Heart right ventricle (tissue), 16 donors: ENCODE data around the gene C6orf141. TPM values are rescaled to one million over a fixed set of nuclear protein-coding genes. Genes with fewer than 3 reads are reported as not detected.

Experiments used
- ATAC-seq, 8 donors: fragments of 200-7000 bp; cut with Tn5 transposase; one replicate each; pipeline ENCODE4 v1.9.1; 2020; ENCODE audit warnings: mild to moderate bottlenecking in 8 of 8, moderate library complexity in 8 of 8, moderate number of reproducible peaks in 1 of 8
- DNase-seq, 2 donors: peaks; one replicate each; pipeline ENCODE4 v3.0.0-alpha.2; 2020
- H3K27ac ChIP-seq, 10 donors: fragments of 200-600 bp; sonication (generic) in 2 of 10; one replicate each; pipeline versions ENCODE4 v1.5.0 to v1.8.0; 2020 to 2022; ENCODE audit warnings: mild to moderate bottlenecking in 3 of 10
- H3K27me3 ChIP-seq, 7 donors: fragments of 200-600 bp; one replicate each; pipeline ENCODE4 v1.8.0; 2021 to 2022; ENCODE audit warnings: mild to moderate bottlenecking in 2 of 7
- H3K36me3 ChIP-seq, 9 donors: fragments of 200-600 bp; sonication (generic) in 1 of 9; one replicate each; pipeline versions ENCODE4 v1.5.0 to v1.8.0; 2020 to 2022; ENCODE audit warnings: mild to moderate bottlenecking in 2 of 9
- H3K4me1 ChIP-seq, 9 donors: fragments of 200-600 bp; sonication (generic) in 1 of 9; one replicate each; pipeline versions ENCODE4 v1.5.0 to v1.8.0; 2020 to 2022; ENCODE audit warnings: mild to moderate bottlenecking in 4 of 9
- H3K4me3 ChIP-seq, 10 donors: fragments of 200-600 bp; sonication (generic) in 2 of 10; one replicate each; pipeline versions ENCODE4 v1.5.0 to v1.8.0; 2020 to 2022; ENCODE audit warnings: mild to moderate bottlenecking in 7 of 10, moderate library complexity in 2 of 10
- H3K9me3 ChIP-seq, 11 donors: fragments of 200-600 bp in 10 of 11; sonication (generic) in 2 of 11; one replicate each; pipeline versions ENCODE4 v1.5.0 to v1.8.0; 2013 to 2022; ENCODE audit warnings: mild to moderate bottlenecking in 2 of 11, control low read depth in 1 of 11, moderate library complexity in 1 of 11
- WGBS, 2 donors: extraction: QIAGEN DNeasy Blood & Tissue Kit; methylation state at CpG; one replicate each; pipeline ENCODE4 v1.1.7; 2013; ENCODE audit warnings: inconsistent platforms in 1 of 2; 5-methylcytosine and 5-hydroxymethylcytosine counted together
- intact Hi-C, 10 donors: fragments of 100-400 bp; cut with DNase I; formaldehyde crosslinking; loops; one replicate each; pipeline versions ENCODE4 v1.11.1 to v1.14.2; 2022
- polyA plus RNA-seq, 2 donors: library from polyadenylated mRNA; stranded (reverse); fragments of 200-250 nt; gene quantifications; one replicate each; pipeline ENCODE4 v1.2.3, GENCODE V29; 2013
- total RNA-seq, 10 donors: library from RNA; stranded (reverse); fragmentation: NEBNext Ultra II Directional in 3 of 10; extraction: Animal tissue kit (Norgen Biotek cat#: 25700) in 3 of 10; gene quantifications; one replicate each; pipeline versions ENCODE4 v1.2.1 to v1.2.4, GENCODE V29; 2021 to 2023
- TF ChIP-seq, protein P1 (sequence below), 9 donors: fragments of 200-600 bp; sonication (generic) in 2 of 9; IDR thresholded peaks; one replicate each; pipeline versions ENCODE4 v1.5.0 to v1.8.0; 2021 to 2022; ENCODE audit warnings: antibody characterized with exemption in 9 of 9, mild to moderate bottlenecking in 5 of 9, moderate library complexity in 1 of 9
- donor health status: Arrhythmogenic right ventricular cardiomyopathy.
- donor health status: ischemic (EF 13 %, LVEDD 7.1; RV severe dilation, severe dysfunction).
- donor health status: healthy with polysubstance abuse.
- donor health status: DM: no; HTN: yes; CAD: no.
- donor health status: DM: no; HTN: no; CAD: no.
- donor health status: ischemic (EF 25% LVEDD 6.9; RV normal size, moderate dysfunction).
- donor health status: ischemic (EF 25% LVEDD 5.7; RV mildly dilated, moderate dysfunction).
- donor health status: healthy.
- donor health status: DM: yes; HTN: yes; CAD: no.
- donor health status: Ischemic cardiomyopathy.
- donor health status: ischemic (EF 35%, LVEDD 5.7; RV mildly dilated, moderate dysfunction).
- donor health status: nonischemic (EF 11% LVEDD 7.7; RV severe dilation, severe dysfunction).
- donor health status: DM: yes; HTN: yes; CAD: no.
- donor health status: PGD.
- donor health status: ischemic (EF 29% LVEDD 5.4; RV normal size, mild dysfunction).
- donor health status: nonischemic (EF 23%, LVEDD 6.1; RV moderate dilation, normal function).

Gene C6orf141
- total and polyA plus RNA-seq, 12 donors = 0.16 to 1.5 (median 0.57) TPM; not detected in 5

DNA sequence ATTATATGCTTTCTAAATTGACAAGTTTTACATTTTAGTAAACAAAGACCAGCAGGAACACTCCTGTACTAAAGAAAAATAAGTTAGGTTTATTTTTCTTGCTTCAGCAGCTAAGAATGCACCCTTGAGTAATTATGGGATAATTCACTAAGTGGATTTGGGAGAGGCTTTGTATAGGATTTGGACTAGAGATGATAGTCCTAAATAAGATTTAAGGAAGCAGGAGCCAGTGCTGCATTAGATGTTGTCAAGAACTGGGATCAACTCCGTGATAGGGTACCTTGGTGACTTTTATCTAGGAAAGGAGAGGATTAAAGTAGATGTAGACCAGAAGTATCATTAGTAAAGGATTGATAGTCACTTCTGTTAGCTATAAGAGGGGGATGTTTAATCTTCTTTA, 4.1 kb upstream of the C6orf141 start:
- H3K36me3 ChIP-seq = no peaks in the 10 kb centered on the region
- no peak overlapping the region for H3K4me3 ChIP-seq
- peaks cover 0 to 28% (median 24%) of the 10 kb centered on the region in 7 donors for H3K27me3 ChIP-seq
- TF ChIP-seq, protein P1, sequence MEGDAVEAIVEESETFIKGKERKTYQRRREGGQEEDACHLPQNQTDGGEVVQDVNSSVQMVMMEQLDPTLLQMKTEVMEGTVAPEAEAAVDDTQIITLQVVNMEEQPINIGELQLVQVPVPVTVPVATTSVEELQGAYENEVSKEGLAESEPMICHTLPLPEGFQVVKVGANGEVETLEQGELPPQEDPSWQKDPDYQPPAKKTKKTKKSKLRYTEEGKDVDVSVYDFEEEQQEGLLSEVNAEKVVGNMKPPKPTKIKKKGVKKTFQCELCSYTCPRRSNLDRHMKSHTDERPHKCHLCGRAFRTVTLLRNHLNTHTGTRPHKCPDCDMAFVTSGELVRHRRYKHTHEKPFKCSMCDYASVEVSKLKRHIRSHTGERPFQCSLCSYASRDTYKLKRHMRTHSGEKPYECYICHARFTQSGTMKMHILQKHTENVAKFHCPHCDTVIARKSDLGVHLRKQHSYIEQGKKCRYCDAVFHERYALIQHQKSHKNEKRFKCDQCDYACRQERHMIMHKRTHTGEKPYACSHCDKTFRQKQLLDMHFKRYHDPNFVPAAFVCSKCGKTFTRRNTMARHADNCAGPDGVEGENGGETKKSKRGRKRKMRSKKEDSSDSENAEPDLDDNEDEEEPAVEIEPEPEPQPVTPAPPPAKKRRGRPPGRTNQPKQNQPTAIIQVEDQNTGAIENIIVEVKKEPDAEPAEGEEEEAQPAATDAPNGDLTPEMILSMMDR (IDR thresholded peaks at IDR 0.05) = no peak
- H3K4me1 ChIP-seq = peaks cover 0 to 18% (median 12%) of the 10 kb centered on the region in 9 donors
- no peak overlapping the region for H3K27ac ChIP-seq
- no peak for DNase-seq
- intact Hi-C loops = no loop called here
- 77 to 78% methylated on average over 1 of the region's 1 CpG for WGBS, 2 donors
- H3K9me3 ChIP-seq = no peaks in the 10 kb centered on the region
- ATAC-seq = no peak

DNA sequence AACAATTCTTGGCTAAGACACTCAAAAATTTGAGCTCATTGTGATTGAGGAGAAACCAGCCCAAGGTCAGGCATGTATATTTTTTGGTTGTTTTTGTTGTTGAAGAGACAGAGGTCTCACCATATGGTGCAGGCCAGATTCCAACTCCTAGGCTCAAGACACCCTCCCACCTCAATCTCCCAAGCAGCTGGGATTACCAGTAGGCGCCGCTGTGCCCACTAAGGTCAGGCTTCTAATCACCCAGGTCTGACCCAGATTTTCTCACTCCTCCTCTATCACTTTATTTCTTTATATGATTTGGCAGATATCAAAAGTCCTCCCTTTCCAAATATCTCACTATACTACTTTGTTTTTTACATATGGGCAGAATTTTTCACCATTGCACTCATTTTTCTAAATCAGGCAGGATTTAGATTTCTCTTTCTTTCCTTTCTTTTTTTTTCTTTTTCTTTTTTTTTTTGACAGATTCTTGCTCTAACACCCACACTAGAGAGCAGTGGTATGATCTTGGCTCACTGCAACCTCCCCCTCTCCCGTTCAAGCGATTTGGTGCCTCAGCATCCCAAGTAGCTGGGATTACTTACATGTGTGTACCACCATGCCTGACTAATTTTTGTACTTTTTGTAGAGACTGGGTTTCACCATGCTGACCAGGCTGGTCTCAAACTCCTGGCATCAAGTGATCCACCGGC, 1.7 kb upstream of the C6orf141 start:
- TF ChIP-seq, protein P1 (IDR thresholded peaks at IDR 0.05) = no peak
- Histone ChIP-seq H3K4me1 (peaks cover 0 to 24% (median 14%) of the 10 kb centered on the region in 9 donors), H3K27ac (no peak overlapping the region), H3K27me3 (peaks cover 0 to 50% (median 41%) of the 10 kb centered on the region in 7 donors), H3K4me3 (no peak overlapping the region), H3K36me3 (no peaks in the 10 kb centered on the region), H3K9me3 (no peaks in the 10 kb centered on the region)
- intact Hi-C loops = no loop called here
- DNase-seq (no peak), ATAC-seq (no peak)
- 75 to 78% methylated on average over 5 of the region's 5 CpGs for WGBS, 2 donors

DNA sequence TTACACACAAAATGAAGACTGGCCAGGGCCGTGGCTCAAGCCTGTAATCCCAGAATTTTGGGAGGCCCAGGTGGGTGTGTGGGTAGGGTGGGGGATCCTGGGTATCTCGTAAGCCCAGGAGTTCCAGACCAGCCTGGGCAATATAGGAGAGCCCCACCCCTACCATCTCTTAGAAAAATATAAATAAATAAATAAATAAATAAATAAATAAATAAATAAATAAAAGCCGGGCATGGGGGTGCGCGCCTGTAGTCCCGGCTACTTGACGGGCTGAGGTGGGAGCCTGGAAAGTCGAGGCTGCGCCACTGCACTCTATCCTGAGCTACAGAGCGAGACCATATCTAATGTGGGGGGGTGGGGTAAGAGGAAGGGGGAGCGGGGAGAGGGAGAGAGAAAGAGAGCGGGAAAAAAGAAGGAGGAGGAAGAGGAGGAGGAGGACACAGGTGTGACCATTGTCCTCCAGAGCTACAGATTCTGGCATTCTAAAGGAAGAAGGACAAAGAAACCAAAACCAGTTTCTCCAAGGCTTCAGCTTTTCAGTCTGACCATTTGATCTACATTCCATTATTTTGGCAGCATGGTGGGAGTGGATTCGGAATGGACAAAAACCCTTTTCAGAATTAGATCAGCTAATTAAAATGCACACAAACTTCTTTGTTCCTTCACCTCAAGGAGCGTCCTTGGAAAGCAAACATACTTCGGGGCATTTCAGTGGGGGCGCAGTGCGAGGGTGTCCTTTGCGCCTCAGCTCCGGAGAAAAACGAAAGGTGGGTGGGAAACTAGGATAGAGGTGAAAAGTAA, 577 bp upstream of the C6orf141 start:
- intact Hi-C loops = no loop called here
- no peak for ATAC-seq
- Histone ChIP-seq H3K27ac (no peak overlapping the region), H3K4me3 (peak overlapping the region in 9 of 10 donors; percentile 27 to 54 (median 51)), H3K9me3 (no peaks in the 10 kb centered on the region), H3K27me3 (peaks cover 0 to 50% (median 41%) of the 10 kb centered on the region in 7 donors), H3K4me1 (peaks cover 0 to 24% (median 14%) of the 10 kb centered on the region in 9 donors), H3K36me3 (no peaks in the 10 kb centered on the region)
- TF ChIP-seq, protein P1 (IDR thresholded peaks at IDR 0.05) = no peak
- 25 to 29% methylated on average over 19 of the region's 20 CpGs for WGBS, 2 donors
- no peak for DNase-seq

DNA sequence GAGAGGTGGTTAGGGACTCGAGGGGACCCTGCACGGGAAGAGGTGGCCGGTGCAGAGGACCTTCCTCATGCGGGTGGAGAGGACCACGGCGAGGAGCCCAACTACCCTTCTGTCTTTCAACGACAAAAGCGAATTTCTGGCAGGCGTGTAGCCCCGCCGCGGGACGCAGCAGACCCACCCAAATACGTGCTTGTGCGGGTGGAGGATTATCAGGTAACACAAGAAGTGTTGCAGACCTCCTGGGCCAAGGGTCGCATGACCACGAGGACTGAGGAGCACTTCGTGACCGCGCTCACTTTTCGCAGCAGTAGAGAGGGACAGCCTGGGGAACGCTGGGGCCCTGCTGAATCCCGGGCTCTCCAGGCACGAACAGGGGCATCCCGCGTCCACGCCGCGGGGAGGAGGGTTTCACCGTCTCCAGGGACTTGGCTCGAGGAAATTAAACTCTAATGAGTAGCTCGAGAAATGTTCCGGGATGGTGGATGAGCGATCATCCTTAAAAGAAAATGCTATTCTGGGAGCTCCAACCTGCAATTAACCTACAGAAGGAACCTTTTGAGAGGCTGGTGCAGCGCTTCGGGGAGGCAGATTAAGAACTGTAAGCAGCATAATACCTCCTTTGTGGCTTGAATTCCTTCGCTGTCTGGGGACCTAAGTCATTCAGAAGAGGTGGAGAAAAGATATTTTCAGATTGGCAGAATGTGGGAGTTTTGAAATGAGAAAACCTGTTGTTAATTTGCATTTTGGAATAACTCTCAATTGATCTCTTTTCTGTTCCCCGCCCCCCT, 804 bp downstream of the C6orf141 start:
- peaks cover 0 to 24% (median 14%) of the 10 kb centered on the region in 9 donors for H3K4me1 ChIP-seq
- peaks cover 0 to 50% (median 41%) of the 10 kb centered on the region in 7 donors for H3K27me3 ChIP-seq
- DNase-seq = no peak
- intact Hi-C loops = no loop called here
- no peaks in the 10 kb centered on the region for H3K9me3 ChIP-seq
- TF ChIP-seq, protein P1 (IDR thresholded peaks at IDR 0.05) = no peak
- peak overlapping the region; percentile 1 to 54 (median 48) for H3K4me3 ChIP-seq
- 2 to 3% methylated on average over 38 of the region's 38 CpGs for WGBS, 2 donors
- H3K36me3 ChIP-seq = no peaks in the 10 kb centered on the region
- H3K27ac ChIP-seq = no peak overlapping the region
- peak in 5 of 8 donors; percentile 33 to 59 (median 47) for ATAC-seq
